LoVo (cell line): ENCODE results near the gene CELF2.
"Not testable (repeated sequence)": the region's sequence is repeated elsewhere in the genome, so short reads cannot be mapped to it uniquely, and the experiment has no call there.

Source experiments
- DNase-seq: peaks from one replicate; pipeline ENCODE4 v3.0.0-alpha.2; 2016; ENCODE audit warnings: low spot score

CELF2 gene

DNA sequence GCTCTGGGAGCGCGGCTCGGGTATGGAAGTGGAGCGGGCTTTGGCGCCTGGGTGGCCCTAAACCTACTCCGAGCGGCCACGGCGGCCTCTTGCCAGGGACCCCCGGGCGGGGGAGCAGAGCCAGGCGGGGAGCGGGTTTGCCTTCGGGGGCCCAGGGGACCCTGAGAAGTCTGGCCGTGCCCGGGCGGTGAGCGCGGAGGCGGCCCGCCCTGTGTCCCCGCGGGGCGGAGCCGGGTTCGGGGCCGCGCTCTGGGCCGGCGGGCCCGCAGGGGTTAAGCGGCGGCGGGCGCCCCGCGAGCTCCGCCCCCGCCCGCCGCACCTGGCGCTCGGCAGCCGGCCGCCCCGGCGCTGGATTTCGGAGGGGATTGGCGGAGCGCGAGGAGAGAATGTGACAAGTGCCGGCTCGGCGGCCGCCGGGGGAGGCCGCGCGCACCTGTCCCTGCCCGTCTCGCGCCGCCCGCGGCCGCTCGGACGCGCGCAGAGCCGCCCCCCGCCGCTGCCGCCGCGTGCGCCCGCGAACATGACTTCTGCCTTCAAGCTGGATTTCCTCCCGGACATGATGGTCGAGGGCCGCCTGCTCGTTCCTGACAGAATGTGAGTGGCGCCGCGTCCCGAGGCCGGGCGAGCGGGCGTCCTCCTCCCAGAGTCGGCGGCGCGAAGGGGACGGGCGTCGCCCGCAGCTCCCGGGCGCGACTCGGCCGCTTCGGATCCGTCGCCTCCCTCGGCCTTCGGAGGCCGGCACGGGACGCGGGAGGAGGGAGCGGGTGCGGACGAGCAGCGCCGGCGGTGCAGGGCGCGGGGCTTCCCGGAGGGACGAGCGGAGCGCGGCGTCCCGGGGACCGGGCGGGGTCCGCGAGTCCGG lies at the start of gene CELF2:
Gene CELF2, plus strand, starts transcription at position 303 of the 862 bp plus-strand sequence. Its CDS starts 218 bp downstream, at position 521.
- peak; percentile 60 for DNase-seq

GRCh38 chr10:10968257-10968588 lies 49.4 kb upstream of the CELF2 start:
- DNase-seq: no peak

DNA sequence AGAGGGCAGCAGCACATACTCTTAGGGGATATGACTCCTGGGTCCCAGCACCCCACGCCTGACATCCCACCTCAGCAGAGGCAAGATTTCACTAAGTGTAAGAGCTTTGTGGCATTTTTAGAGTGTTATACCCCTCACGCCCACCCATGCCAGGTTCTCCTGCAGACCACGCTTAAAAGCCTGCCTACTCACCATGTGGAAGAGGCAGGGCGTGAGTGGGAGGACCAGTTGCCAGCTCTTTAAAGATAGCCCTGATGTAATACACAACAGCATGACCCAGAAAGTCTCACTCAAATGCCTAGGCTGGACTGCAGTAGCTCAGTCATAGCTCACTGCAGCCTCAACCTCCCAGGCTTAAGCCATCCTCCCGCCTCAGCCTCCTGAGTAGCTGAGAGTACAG lies 44.4 kb upstream of the CELF2 start:
- no peak for DNase-seq

- no peak for DNase-seq
Measured at GRCh38 chr10:10975647-10976046, 42.0 kb upstream of the CELF2 start.

DNA sequence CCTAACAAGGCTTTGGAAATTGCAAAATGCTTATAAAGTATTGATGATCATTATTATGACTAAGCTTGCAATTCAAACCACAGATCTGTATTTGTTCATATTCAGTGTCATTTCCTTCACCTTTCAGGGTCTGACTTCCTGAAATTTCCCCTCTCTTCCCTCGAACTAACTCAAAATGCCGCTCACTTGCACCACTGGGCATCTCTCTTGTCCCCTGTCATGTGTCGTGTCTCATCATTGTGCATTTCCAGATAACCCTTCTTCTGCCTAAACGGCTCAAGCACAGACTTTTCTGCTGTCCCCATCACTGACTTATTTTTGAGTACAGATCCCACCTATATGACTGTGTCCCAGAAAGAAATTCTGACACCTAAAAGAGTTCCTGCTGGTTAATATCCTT lies 41.0 kb upstream of the CELF2 start:
- DNase-seq: no peak

DNA sequence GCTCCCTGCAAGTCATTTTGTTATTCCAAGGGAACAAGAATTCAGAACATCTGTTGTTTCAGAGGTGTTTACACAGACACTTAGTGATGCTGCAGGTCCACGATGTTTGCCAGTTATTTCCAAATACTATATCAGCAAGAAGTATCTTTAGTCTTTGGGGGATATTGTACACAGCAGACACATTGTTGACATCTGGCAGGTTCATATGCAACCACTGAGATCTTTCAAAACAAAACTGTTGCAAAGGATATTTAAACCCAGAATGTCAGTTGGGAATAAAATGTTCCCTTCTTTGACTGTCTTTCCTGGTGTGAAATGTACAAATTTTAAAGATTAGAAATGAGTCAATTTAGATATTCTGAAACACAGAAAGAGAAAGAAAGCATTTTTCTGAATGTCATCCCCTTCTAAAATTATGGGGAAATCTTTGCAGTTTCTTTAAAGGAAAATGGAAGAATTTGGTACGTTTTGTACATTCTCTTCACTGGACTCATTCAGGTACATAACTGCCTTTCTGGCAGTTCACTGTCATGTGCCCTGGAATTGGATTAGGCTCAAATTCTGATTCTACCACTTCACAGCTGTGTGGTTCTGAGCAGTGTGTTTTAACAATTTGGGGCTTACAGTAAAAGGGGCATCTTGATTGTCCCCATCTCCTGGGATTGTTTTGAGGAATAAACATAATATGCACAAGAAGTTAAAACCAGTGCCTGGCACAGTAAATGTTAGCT lies 40.3 kb upstream of the CELF2 start:
- DNase-seq: no peak

- no peak for DNase-seq
Measured at GRCh38 chr10:10977978-10978377, 39.7 kb upstream of the CELF2 start.

DNA sequence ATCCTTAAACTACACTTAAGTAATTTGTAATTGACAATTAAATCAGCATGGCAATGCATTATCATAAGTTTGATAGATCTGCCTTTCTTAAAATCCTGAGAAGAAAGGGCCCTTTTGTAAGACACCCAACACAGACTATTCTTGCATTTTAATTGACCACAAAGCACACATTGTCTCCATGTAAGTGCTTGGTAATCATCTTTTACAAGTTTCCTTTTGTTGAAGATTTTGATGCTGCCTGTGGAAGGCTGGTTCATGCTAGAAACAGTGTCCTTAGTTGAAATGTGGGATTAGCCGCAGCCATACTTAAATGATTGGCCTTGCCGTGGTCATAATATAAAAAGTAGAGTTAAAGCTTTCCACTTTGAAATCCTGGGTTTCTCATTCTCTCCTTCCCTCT lies 32.3 kb upstream of the CELF2 start:
- no peak for DNase-seq

DNA sequence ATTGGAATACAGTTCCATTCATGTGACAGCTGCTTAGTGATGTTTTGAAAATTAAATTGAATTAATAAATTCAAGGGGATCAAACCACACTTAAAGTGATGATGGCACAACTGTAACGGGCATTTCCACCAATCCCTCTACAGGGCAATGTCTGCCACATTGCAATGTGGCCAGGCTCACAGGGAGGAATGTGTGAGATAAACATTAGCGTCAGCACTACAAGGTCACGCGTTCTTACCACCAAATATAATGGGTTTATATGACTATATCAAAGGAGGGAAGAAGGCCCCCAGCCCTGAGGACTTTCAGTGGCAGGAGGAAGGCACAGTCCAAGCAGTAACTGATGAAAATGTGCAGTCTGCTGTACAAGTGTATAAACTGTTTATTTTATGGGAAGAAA lies 31.1 kb upstream of the CELF2 start:
- DNase-seq: no peak

- no peak for DNase-seq
Measured at GRCh38 chr10:10987111-10987510, 30.6 kb upstream of the CELF2 start.

GRCh38 chr10:10989669-10990068 lies 28.0 kb upstream of the CELF2 start:
- DNase-seq: no peak

DNA sequence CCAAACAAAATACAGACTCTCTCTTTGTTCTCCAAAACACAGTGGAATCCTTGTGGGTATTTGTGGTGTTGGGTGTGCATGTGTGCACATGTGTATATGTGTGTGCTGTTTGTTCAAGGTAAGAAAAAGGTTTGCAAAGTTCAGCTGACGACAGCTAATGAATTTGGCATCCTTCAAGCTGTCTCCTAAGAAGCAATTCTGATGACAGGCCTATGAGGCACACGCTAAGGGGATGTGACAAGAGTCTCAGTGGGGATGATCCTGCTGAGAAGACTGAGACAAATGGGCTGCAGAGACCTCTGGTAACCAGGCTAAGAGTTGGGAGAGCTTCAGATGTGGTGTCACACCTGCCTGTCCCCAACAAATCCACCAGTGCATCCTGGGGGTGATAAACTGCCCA lies 26.5 kb upstream of the CELF2 start:
- DNase-seq: no peak

GRCh38 chr10:10992072-10992471 lies 25.6 kb upstream of the CELF2 start:
- no peak for DNase-seq

GRCh38 chr10:10992961-10993714 lies 24.5 kb upstream of the CELF2 start:
- no peak for DNase-seq

DNA sequence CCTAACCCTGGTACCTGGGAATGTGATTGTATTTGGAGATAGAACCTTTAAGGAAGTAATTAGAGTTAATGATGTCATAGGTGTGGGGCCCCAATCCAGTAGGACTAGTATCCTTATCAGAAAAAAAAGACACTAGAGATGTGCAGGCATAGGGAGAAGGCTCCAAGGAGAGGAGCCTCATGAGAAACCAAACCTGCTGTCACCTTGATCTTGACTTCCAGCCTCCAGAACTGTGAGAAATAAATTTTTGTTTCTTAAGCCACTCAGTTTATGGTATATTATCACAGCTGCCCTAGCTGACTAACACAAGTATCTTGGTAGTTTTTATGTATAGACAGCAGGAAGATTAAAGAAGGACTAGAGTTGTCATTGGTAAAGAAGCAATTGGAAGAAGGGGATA lies 23.9 kb upstream of the CELF2 start:
- no peak for DNase-seq

DNA sequence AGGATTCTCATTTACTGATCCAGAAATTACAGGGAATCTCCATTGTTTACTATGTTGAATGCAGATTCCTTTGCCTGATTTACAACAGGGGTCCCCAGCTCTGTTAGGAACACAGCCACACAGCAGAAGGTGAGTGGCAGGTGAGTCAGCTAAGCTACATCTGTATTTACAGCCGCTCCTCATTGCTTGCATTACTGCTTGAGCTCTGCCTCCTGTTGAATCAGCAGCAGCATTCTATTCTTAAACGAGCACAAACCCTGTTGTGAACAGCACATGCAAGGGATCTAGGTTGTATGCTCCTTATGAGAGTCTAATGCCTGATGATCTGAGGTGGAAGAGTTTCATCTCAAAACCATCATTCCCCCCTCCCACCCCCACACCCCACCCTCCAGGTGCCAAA lies 23.3 kb upstream of the CELF2 start:
- no peak for DNase-seq

- no peak for DNase-seq
Measured at GRCh38 chr10:10995120-10995519, 22.6 kb upstream of the CELF2 start.

- no peak for DNase-seq
Measured at GRCh38 chr10:10996966-10997620, 20.6 kb upstream of the CELF2 start.

- DNase-seq: not testable (repeated sequence)
Measured at GRCh38 chr10:10999501-10999900, 18.2 kb upstream of the CELF2 start.

GRCh38 chr10:11002485-11002884 lies 15.2 kb upstream of the CELF2 start:
- DNase-seq: no peak

DNA sequence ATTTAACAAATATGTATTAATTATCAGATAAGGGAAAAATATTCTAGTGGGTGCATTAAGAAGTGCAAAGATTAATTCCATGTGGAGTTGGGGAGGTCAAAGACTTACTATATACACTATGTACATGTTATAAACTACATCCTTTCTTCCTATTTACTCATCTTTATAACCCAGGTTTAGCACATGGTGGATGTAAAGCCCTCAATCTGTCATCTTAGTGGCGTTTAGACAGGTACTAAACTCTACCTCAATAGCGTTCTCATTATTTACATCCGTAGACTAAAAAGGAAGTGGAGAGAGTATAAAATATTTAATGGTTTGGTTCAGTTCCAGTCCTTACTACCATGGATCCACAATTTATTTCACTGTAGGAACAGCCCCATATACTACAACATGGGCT lies 14.8 kb upstream of the CELF2 start:
- DNase-seq: no peak

- no peak for DNase-seq
Measured at GRCh38 chr10:11003679-11004078, 14.0 kb upstream of the CELF2 start.
